Skin epidermis (tissue), 12 donors: ENCODE results near the gene ARHGEF10L.

Experiments used
- H3K27ac ChIP-seq, 21 experiments: fragments of 200-600 bp; sonication (generic) in 11 of 21; one replicate each; pipeline ENCODE4 v1.5.0; 2020; ENCODE audit warnings: mild to moderate bottlenecking in 3 of 21, inconsistent platforms in 2 of 21, moderate library complexity in 2 of 21
- H3K4me3 ChIP-seq, 7 experiments: fragments of 200-600 bp; sonication (generic) in 2 of 7; one replicate each; pipeline ENCODE4 v1.5.0; 2020; ENCODE audit warnings: inconsistent platforms in 2 of 7, mild to moderate bottlenecking in 2 of 7, moderate library complexity in 1 of 7

Gene ARHGEF10L

DNA sequence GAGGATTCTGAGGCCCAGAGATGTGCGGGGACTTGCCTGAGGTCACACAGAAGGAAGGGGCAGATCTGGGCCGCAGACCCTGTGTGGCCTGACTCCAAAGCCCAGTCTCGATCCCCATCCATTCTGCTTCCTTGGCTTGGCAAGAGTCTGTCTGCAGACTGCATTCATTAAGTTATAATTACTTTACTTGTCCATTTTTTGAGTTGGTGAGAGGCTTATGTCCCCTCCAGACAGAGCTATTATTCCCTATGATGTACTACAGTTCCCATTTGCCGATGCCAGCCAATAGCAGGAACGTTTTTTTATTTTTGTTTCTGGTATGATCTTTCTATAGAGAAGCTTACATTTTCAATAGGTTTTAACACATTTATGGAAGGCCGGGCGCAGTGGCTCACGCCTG, 101.5 kb downstream of the ARHGEF10L start:
- Histone ChIP-seq H3K4me3 (no peak overlapping the region), H3K27ac (no peak overlapping the region)

DNA sequence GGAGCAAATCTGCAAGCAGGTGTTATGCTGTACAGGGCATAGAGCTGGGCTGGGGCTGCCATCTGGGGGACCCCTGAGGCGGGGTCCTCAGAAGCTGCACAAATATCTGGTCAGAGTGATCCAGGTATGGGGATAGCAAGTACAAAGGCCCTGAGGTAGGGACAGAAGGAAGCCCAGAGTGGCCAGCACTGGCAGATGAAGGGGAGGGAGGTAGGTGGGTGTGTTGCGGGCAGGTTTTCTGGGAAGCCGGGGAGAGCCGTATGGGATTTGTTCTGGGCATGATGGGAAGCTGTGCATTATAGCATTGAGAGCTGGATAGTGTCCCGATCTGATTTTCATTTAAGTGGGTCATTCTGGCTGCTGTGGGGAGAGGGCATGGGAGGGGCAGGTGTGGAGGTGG, 102.7 kb downstream of the ARHGEF10L start:
- Histone ChIP-seq H3K4me3 (no peak overlapping the region), H3K27ac (no peak overlapping the region)

DNA sequence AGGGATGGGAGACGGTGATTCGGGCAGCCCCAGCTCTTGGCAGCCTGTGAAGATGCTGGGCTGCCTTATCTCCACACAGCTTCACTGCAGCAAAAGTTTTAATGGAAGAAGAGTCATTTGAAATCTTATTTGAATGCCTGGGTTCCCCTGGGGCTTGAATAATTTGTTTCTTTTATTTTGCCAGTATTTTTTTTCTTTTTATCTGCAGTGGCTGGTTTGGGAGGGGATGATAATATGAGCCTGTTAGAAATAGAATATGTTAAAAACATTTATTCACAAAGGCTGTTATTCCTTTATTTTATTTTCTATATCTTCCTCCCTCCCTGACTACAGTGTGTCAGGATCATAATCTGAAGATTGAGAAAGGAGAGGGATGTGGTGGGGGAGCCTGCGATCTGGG, 103.4 kb downstream of the ARHGEF10L start:
- no peak overlapping the region for H3K4me3 ChIP-seq
- no peak overlapping the region for H3K27ac ChIP-seq

- Histone ChIP-seq H3K4me3 (no peak overlapping the region), H3K27ac (peak overlapping the region in 2 of 21 experiments; percentile 4 to 25)
These were observed 104.6 kb downstream of the ARHGEF10L start for GRCh38 chr1:17643861-17644703.

GRCh38 chr1:17645068-17645911, 105.8 kb downstream of the ARHGEF10L start:
- no peak overlapping the region for H3K4me3 ChIP-seq
- no peak overlapping the region for H3K27ac ChIP-seq

- Histone ChIP-seq H3K4me3 (no peak overlapping the region), H3K27ac (peak overlapping the region in 1 of 21 experiments; percentile 22)
These were observed 107.2 kb downstream of the ARHGEF10L start for GRCh38 chr1:17646444-17647280.

- H3K4me3 ChIP-seq: no peak overlapping the region
- peak overlapping the region in 3 of 21 experiments; percentile 3 to 63 (median 57) for H3K27ac ChIP-seq
These were observed 109.1 kb downstream of the ARHGEF10L start for GRCh38 chr1:17648457-17649145.

DNA sequence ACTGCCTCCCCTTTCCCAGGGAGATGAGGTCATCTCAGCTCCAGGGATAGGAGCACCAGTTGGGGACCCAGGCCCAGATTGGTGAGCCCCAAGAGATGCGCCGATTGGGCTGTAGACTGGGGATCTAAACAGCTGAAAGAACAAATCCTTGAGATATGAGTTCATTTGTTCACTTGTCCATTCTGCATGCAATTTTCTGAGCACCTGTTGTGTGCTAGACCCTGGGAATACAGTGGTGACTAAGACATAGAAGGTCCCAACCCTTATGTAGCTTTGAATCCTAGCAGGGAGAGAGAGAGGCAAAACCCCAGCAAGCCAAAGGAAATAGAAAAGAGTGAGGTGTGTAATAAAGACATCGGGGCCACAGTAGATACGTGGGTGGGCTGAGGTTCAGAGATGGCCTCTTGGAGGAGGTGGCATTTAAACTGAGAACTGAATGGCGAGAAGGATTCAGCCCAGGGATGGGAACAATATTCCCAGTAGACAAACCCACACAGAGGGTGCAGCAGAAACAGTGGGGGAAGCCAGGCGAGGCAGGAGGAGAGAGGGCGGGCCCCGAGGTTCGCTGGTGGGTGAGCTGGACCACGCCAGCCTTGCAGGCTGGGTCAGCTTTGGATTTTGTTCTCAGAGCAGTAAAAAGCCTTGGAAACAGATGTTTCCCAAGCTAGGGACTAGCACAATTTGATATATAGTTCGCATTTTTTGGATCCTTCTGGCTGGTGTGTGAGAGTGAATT, 110.0 kb downstream of the ARHGEF10L start:
- Histone ChIP-seq H3K27ac (peak overlapping the region in 1 of 21 experiments; percentile 35), H3K4me3 (no peak overlapping the region)

GRCh38 chr1:17653276-17653675, 113.8 kb downstream of the ARHGEF10L start:
- Histone ChIP-seq H3K4me3 (no peak overlapping the region), H3K27ac (no peak overlapping the region)

DNA sequence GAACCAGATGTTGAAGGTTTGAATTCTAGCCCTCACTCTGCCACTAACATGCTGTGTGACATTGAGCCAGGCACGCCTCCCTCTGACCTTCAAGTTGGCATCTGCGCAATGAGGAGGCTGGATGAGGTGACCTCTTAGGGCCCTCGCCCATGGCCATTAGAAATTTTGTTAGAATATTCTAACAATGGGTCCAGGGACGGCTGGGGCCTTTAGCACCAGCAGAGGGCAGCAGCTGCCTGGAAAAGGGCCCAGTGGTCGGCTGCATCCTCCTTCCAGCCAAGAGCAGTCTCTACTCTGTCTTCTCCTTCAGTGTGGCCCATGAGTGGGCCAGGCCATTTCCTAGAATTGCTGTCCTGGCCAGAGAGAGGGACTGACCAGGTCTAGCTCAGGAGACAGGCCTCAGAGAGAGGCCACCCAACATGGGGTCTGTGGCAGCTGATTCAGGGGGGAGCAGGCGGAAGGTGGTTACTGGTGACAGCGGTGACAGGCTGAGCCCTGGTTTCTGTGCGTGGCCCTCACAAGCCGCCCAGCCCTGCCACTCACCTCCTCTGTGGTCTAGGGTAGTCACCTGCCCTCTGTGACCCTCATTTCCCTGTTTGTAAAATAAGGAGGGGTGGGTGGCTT, 114.3 kb downstream of the ARHGEF10L start:
- H3K27ac ChIP-seq: peak overlapping the region in 1 of 21 experiments; percentile 11

DNA sequence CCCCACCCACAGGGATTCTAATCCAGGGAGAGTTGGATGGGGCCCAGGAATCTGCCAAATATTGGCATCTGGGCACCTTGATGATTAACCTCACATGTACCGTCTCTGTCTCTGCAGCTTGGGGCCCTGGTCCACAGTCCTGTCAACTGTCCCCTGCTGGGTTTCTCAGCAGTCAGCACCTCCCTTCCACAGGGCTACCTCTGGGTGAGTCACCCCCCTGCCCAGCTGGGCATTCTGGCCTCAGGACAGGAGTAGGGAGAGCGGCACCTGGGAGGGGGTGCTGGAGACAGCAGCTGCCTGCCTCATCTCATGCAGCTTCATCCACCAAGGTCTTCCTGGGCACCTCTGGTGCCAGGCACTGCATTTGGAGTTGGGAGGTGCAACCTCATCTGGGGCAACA, 115.0 kb downstream of the ARHGEF10L start:
- H3K4me3 ChIP-seq: no peak overlapping the region
- peak overlapping the region in 1 of 21 experiments; percentile 11 for H3K27ac ChIP-seq

More for the DNA sequence above, 114.3 kb downstream of the ARHGEF10L start:
- no peak overlapping the region for H3K4me3 ChIP-seq

- no peak overlapping the region for H3K4me3 ChIP-seq
- H3K27ac ChIP-seq: no peak overlapping the region
These were observed 115.7 kb downstream of the ARHGEF10L start for GRCh38 chr1:17655169-17655568.

GRCh38 chr1:17655922-17656321, 116.4 kb downstream of the ARHGEF10L start:
- H3K4me3 ChIP-seq: no peak overlapping the region
- no peak overlapping the region for H3K27ac ChIP-seq

GRCh38 chr1:17657436-17657835, 117.9 kb downstream of the ARHGEF10L start:
- Histone ChIP-seq H3K27ac (no peak overlapping the region), H3K4me3 (no peak overlapping the region)

- Histone ChIP-seq H3K27ac (no peak overlapping the region), H3K4me3 (no peak overlapping the region)
These were observed 119.3 kb downstream of the ARHGEF10L start for GRCh38 chr1:17658837-17659236.

- H3K27ac ChIP-seq: no peak overlapping the region
- no peak overlapping the region for H3K4me3 ChIP-seq
These were observed 122.2 kb downstream of the ARHGEF10L start for GRCh38 chr1:17661546-17662157.

- Histone ChIP-seq H3K4me3 (no peak overlapping the region), H3K27ac (no peak overlapping the region)
These were observed 122.8 kb downstream of the ARHGEF10L start for GRCh38 chr1:17662296-17662695.

- no peak overlapping the region for H3K4me3 ChIP-seq
- no peak overlapping the region for H3K27ac ChIP-seq
These were observed 123.3 kb downstream of the ARHGEF10L start for GRCh38 chr1:17662786-17663185.
